ENCODE measurements around the gene LBP. TPM values are rescaled to one million over a fixed set of nuclear protein-coding genes. Genes with fewer than 3 reads are reported as not detected.
"Not testable (repeated sequence)": the region's sequence is repeated elsewhere in the genome, so short reads cannot be mapped to it uniquely, and the experiment has no call there.

The LBP gene
- polyA plus RNA-seq, 1 donor from 2014 or later: not detected

GRCh38 chr20:38311491-38311890 lies 34.8 kb upstream of the LBP start:
- Histone ChIP-seq H4K20me1 (ENCODE audit: insufficient read depth) (no peaks in the 10 kb centered on the region), H3K4me2 (ENCODE audit: low read length) (no peak overlapping the region), H3K27ac (ENCODE audit: low read length) (no peak overlapping the region), H3F3A (ENCODE audit: insufficient read depth, low read length, poor library complexity, severe bottlenecking) (no peaks in the 10 kb centered on the region), H3K9ac (ENCODE audit: low read length) (no peak overlapping the region), H3K79me2 (replicated peaks; ENCODE audit: insufficient read depth, low read length) (no peaks in the 10 kb centered on the region), H2AFZ (ENCODE audit: low read depth, low read length) (no peak overlapping the region), H3K36me3 (ENCODE audit: insufficient read depth, low read length) (no peaks in the 10 kb centered on the region), H3K4me3 (ENCODE audit: low read length) (no peak overlapping the region), H3K9me3 (ENCODE audit: low read length) (no peaks in the 10 kb centered on the region), H3K27me3 (ENCODE audit: insufficient read depth, low read depth, low read length) (no peaks in the 10 kb centered on the region), H3K9me2 (ENCODE audit: insufficient read depth, low read length) (no peaks in the 10 kb centered on the region)
- no peak for TF ChIP-seq MXI1 (conservative IDR thresholded peaks at IDR 0.05; ENCODE audit: poor library complexity, severe bottlenecking)
- TF ChIP-seq REST (IDR thresholded peaks at IDR 0.05; ENCODE audit: borderline replicate concordance): no peak
- no peak for TF ChIP-seq RAD21 (conservative IDR thresholded peaks at IDR 0.05)
- no peak for TF ChIP-seq SMC3 (conservative IDR thresholded peaks at IDR 0.05; ENCODE audit: poor library complexity)
- TF ChIP-seq CTCF (IDR thresholded peaks at IDR 0.05; ENCODE audit: poor library complexity, severe bottlenecking): no peak
- TF ChIP-seq TAF1 (IDR thresholded peaks at IDR 0.05; ENCODE audit: low read depth): no peak
- no peak for TF ChIP-seq EP300 (conservative IDR thresholded peaks at IDR 0.05; ENCODE audit: poor library complexity, severe bottlenecking)
- no peak for TF ChIP-seq POLR2AphosphoS5 (IDR thresholded peaks at IDR 0.05)
- TF ChIP-seq EZH2 (IDR thresholded peaks at IDR 0.05; ENCODE audit: borderline replicate concordance, insufficient read depth, low read length, poor library complexity, severe bottlenecking): no peak

- H3F3A ChIP-seq (ENCODE audit: insufficient read depth, low read length, poor library complexity, severe bottlenecking): no peaks in the 10 kb centered on the region
- H3K27ac ChIP-seq (ENCODE audit: low read length): no peak overlapping the region
- no peaks in the 10 kb centered on the region for H3K27me3 ChIP-seq (ENCODE audit: insufficient read depth, low read depth, low read length)
- no peak overlapping the region for H3K9ac ChIP-seq (ENCODE audit: low read length)
- H3K79me2 ChIP-seq (replicated peaks; ENCODE audit: insufficient read depth, low read length): no peaks in the 10 kb centered on the region
- H3K4me3 ChIP-seq (ENCODE audit: low read length): no peak overlapping the region
- no peaks in the 10 kb centered on the region for H3K9me3 ChIP-seq (ENCODE audit: low read length)
- no peak overlapping the region for H3K4me2 ChIP-seq (ENCODE audit: low read length)
- TF ChIP-seq TAF1 (IDR thresholded peaks at IDR 0.05; ENCODE audit: low read depth) (no peak), RAD21 (conservative IDR thresholded peaks at IDR 0.05) (no peak), MXI1 (conservative IDR thresholded peaks at IDR 0.05; ENCODE audit: poor library complexity, severe bottlenecking) (no peak), EP300 (conservative IDR thresholded peaks at IDR 0.05; ENCODE audit: poor library complexity, severe bottlenecking) (no peak), EZH2 (IDR thresholded peaks at IDR 0.05; ENCODE audit: borderline replicate concordance, insufficient read depth, low read length, poor library complexity, severe bottlenecking) (no peak)
- H4K20me1 ChIP-seq (ENCODE audit: insufficient read depth): no peaks in the 10 kb centered on the region
- H3K9me2 ChIP-seq (ENCODE audit: insufficient read depth, low read length): no peaks in the 10 kb centered on the region
- H3K36me3 ChIP-seq (ENCODE audit: insufficient read depth, low read length): no peaks in the 10 kb centered on the region
- H2AFZ ChIP-seq (ENCODE audit: low read depth, low read length): no peak overlapping the region
These were observed 32.6 kb upstream of the LBP start for GRCh38 chr20:38313676-38314075.

- H3F3A ChIP-seq (ENCODE audit: insufficient read depth, low read length, poor library complexity, severe bottlenecking); H2AFZ ChIP-seq (ENCODE audit: low read depth, low read length); H3K36me3 ChIP-seq (ENCODE audit: insufficient read depth, low read length); H3K9me2 ChIP-seq (ENCODE audit: insufficient read depth, low read length); H3K9me3 ChIP-seq (ENCODE audit: low read length); H3K4me2 ChIP-seq (ENCODE audit: low read length); H3K79me2 ChIP-seq (replicated peaks; ENCODE audit: insufficient read depth, low read length); H3K27me3 ChIP-seq (ENCODE audit: insufficient read depth, low read depth, low read length); H4K20me1 ChIP-seq (ENCODE audit: insufficient read depth); H3K9ac ChIP-seq (ENCODE audit: low read length); H3K27ac ChIP-seq (ENCODE audit: low read length); H3K4me3 ChIP-seq (ENCODE audit: low read length): not testable (repeated sequence)
These were observed 31.9 kb upstream of the LBP start for GRCh38 chr20:38314350-38314749.

Measured in neural cell (in vitro differentiated cells).